Natural killer cell (primary cell): Measurements from ENCODE around the gene OAT. TPM values are rescaled to one million over a fixed set of nuclear protein-coding genes. Genes with fewer than 3 reads are reported as not detected.

Source experiments
- ATAC-seq, 3 donors: fragments of 150-1000 bp in 2 of 3; fragments of 200-7000 bp in 1 of 3; cut with Tn5 transposase; 1 replicate in 1 of 3; 2 replicates in 2 of 3; pipeline ENCODE4 v1.10.0; 2021; ENCODE audit warnings: mild to moderate bottlenecking in 2 of 3, moderate library complexity in 2 of 3
- DNase-seq, 2 donors: peaks; one replicate each; pipeline versions ENCODE4 v3.0.0 to v3.0.0-alpha.2; 2013 to 2021; ENCODE audit warnings: mixed read lengths in 1 of 2
- H3K27ac ChIP-seq: one replicate; pipeline ENCODE4 v1.5.1; 2013; ENCODE audit warnings: mild to moderate bottlenecking, low read length
- H3K27me3 ChIP-seq: one replicate; pipeline ENCODE4 v1.6.1; 2013; ENCODE audit warnings: low read length; ENCODE audit not compliant: control insufficient read depth, insufficient read depth
- H3K36me3 ChIP-seq: one replicate; pipeline ENCODE4 v1.6.1; 2013; ENCODE audit warnings: low read length; ENCODE audit not compliant: control insufficient read depth, insufficient read depth
- H3K4me1 ChIP-seq: one replicate; pipeline ENCODE4 v1.6.1; 2013; ENCODE audit warnings: low read length; ENCODE audit not compliant: control insufficient read depth, insufficient read depth
- H3K4me3 ChIP-seq: one replicate; pipeline ENCODE4 v1.5.1; 2013; ENCODE audit warnings: low read length
- H3K9me3 ChIP-seq: one replicate; pipeline ENCODE4 v1.6.1; 2013; ENCODE audit warnings: low read length; ENCODE audit not compliant: control insufficient read depth, insufficient read depth
- H3K27ac Mint-ChIP-seq, 2 donors: one replicate each; pipeline ENCODE4 v1.8.0; 2022; ENCODE audit warnings: mild to moderate bottlenecking in 2 of 2, mixed read lengths in 2 of 2, moderate library complexity in 1 of 2
- H3K27me3 Mint-ChIP-seq, 2 donors: one replicate each; pipeline ENCODE4 v1.8.0; 2022; ENCODE audit warnings: low read depth in 2 of 2, mixed read lengths in 2 of 2
- H3K36me3 Mint-ChIP-seq: one replicate; pipeline ENCODE4 v1.8.0; 2022; ENCODE audit warnings: mixed read lengths
- H3K4me1 Mint-ChIP-seq, 2 donors: one replicate each; pipeline ENCODE4 v1.8.0; 2022; ENCODE audit warnings: mixed read lengths in 2 of 2
- H3K4me3 Mint-ChIP-seq: one replicate; pipeline ENCODE4 v1.8.0; 2022; ENCODE audit warnings: mild to moderate bottlenecking, moderate library complexity, mixed read lengths
- H3K9me3 Mint-ChIP-seq, 2 donors: one replicate each; pipeline ENCODE4 v1.8.0; 2022; ENCODE audit warnings: mixed read lengths in 2 of 2
- CTCF ChIP-seq: fragments of 200-600 bp; IDR thresholded peaks from one replicate; pipeline ENCODE4 v1.8.0; 2022; ENCODE audit warnings: antibody characterized with exemption
- WGBS: methylation state at CpG from one replicate; pipeline ENCODE4 v1.1.7; 2013; ENCODE audit warnings: missing lambda C conversion rate; ENCODE audit not compliant: insufficient coverage; 5-methylcytosine and 5-hydroxymethylcytosine counted together
- intact Hi-C: fragments of 100-400 bp; cut with micrococcal nuclease; formaldehyde crosslinking; loops from one replicate; pipeline ENCODE4 v1.14.2; 2022
- total RNA-seq, 4 donors: library from RNA; stranded (reverse); fragments of 120-200 nt in 1 of 4; gene quantifications; one replicate each; pipeline versions ENCODE4 v1.2.3 to v1.2.4, GENCODE V29; 2013 to 2022

OAT gene
- total RNA-seq, 3 donors from 2014 or later (not counting 1 experiment from before 2014, with no cell fraction given): 35.8 to 60.9 (median 48.4) TPM

GRCh38 chr10:124419635-124420034, 912 bp upstream of the OAT start:
- H3K36me3 Mint-ChIP-seq: no peaks in the 10 kb centered on the region
- H3K27ac ChIP-seq: no peak overlapping the region
- H3K4me1 ChIP-seq: peaks cover 14% of the 10 kb centered on the region
- H3K4me1 Mint-ChIP-seq: peaks cover 0 to 5% of the 10 kb centered on the region in 2 donors
- peak overlapping the region; percentile 76 for H3K4me3 Mint-ChIP-seq
- H3K4me3 ChIP-seq: no peak overlapping the region
- ATAC-seq (no peak), DNase-seq (no peak)
- intact Hi-C loops: loop anchor here (5.0 kb wide), 1 partner anchor 43 kb away; the partner anchor contains the start of gene LHPP
- WGBS: 91% methylated on average over 10 of the region's 10 CpGs
- TF ChIP-seq CTCF: no peak
- H3K9me3 Mint-ChIP-seq: no peaks in the 10 kb centered on the region
- H3K27ac Mint-ChIP-seq: peak overlapping the region; percentile 21 to 80
- no peaks in the 10 kb centered on the region for H3K9me3 ChIP-seq
- H3K27me3 Mint-ChIP-seq: peaks cover 8 to 15% of the 10 kb centered on the region in 2 donors
- H3K27me3 ChIP-seq: no peaks in the 10 kb centered on the region
- no peaks in the 10 kb centered on the region for H3K36me3 ChIP-seq

- peak overlapping the region in 1 of 2 donors; percentile 80 for H3K27ac Mint-ChIP-seq
- no peaks in the 10 kb centered on the region for H3K36me3 Mint-ChIP-seq
- H3K4me3 Mint-ChIP-seq: peak overlapping the region; percentile 79
Measured at GRCh38 chr10:124417895-124418725, 613 bp downstream of the OAT start.

GRCh38 chr10:124416733-124417132, 2.0 kb downstream of the OAT start:
- no peak for TF ChIP-seq CTCF
- Mint-ChIP-seq H3K4me1 (peaks cover 0 to 5% of the 10 kb centered on the region in 2 donors), H3K9me3 (no peaks in the 10 kb centered on the region), H3K36me3 (no peaks in the 10 kb centered on the region), H3K27me3 (peaks cover 2 to 3% of the 10 kb centered on the region in 2 donors), H3K4me3 (peak overlapping the region; percentile 70), H3K27ac (no peak overlapping the region)
- H3K9me3 ChIP-seq: no peaks in the 10 kb centered on the region
- H3K27ac ChIP-seq: no peak overlapping the region
- no peaks in the 10 kb centered on the region for H3K36me3 ChIP-seq
- H3K27me3 ChIP-seq: no peaks in the 10 kb centered on the region
- intact Hi-C loops: loop anchor here (5.0 kb wide), 1 partner anchor 46 kb away; the partner anchor contains the start of gene LHPP
- peaks cover 14% of the 10 kb centered on the region for H3K4me1 ChIP-seq
- H3K4me3 ChIP-seq: no peak overlapping the region
- ATAC-seq (no peak), DNase-seq (no peak)
- WGBS: 93% methylated on average over 3 of the region's 6 CpGs

More at GRCh38 chr10:124417895-124418725, 613 bp downstream of the OAT start:
- peak; percentile 1 for TF ChIP-seq CTCF
- peaks cover 8 to 9% of the 10 kb centered on the region in 2 donors for H3K27me3 Mint-ChIP-seq
- ATAC-seq (peak; percentile 47 to 63 (median 50)), DNase-seq (peak; percentile 46 to 56)
- peaks cover 0 to 5% of the 10 kb centered on the region in 2 donors for H3K4me1 Mint-ChIP-seq
- Histone ChIP-seq H3K4me1 (peaks cover 14% of the 10 kb centered on the region), H3K9me3 (no peaks in the 10 kb centered on the region), H3K27ac (no peak overlapping the region), H3K4me3 (peak overlapping the region; percentile 58), H3K27me3 (no peaks in the 10 kb centered on the region), H3K36me3 (no peaks in the 10 kb centered on the region)
- WGBS: 8% methylated on average over 63 of the region's 64 CpGs
- intact Hi-C loops: loop anchor here (5.0 kb wide), 1 partner anchor 44 kb away; the partner anchor contains the start of gene LHPP
- no peaks in the 10 kb centered on the region for H3K9me3 Mint-ChIP-seq
